Measurements from ENCODE around the gene REXO4. TPM values are rescaled to one million over a fixed set of nuclear protein-coding genes. Genes with fewer than 3 reads are reported as not detected.

REXO4 gene
- total and polyA plus RNA-seq, 2 of the 8 experiments (the other 6 are each of a cell fraction or from before 2014, with no cell fraction given) = 19.1 to 38.3 TPM

DNA sequence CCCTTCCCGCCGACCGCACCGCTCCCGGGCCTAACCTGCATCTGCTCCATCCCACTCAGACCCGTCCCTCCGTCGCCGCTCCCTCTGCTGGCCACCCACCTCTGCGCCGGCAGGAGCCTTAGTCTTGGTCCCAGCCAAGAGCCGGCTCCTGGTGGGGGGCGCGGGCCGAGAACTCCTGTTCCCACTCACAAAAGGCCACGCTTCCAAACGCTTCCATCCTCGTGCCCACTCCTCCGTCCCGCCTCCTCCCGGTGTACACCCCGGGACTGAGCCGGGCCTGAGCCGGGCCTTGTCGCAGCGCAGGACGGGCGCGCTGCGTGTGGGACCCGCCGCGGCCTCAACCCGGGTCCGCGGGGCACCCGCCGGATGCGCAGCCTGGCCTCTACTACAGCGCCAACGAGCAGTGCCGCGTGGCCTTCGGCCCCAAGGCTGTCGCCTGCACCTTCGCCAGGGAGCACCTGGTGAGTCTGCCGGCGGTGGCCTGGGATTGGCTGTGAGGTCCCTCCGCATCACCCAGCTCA, 11.9 kb upstream of the REXO4 start (continued):
- TF ChIP-seq RAD21 (IDR thresholded peaks at IDR 0.05 in 1 of 2, conservative IDR thresholded peaks at IDR 0.05 in 1 of 2; ENCODE audit: low read depth in 2 of 2, low read length in 2 of 2) (peak; percentile 1 to 29; a peak in 2 of 4 replicates), SUZ12 (IDR thresholded peaks at IDR 0.05; ENCODE audit: low read length) (no peak), GABPA (IDR thresholded peaks at IDR 0.05; ENCODE audit: borderline replicate concordance, insufficient read depth, low read length) (peak; percentile 70; the same call in 1 of the 2 replicates), CHD2 (IDR thresholded peaks at IDR 0.05; ENCODE audit: low read length) (no peak), EZH2 (IDR thresholded peaks at IDR 0.05; ENCODE audit: low read depth, low read length, severe bottlenecking) (no peak), BACH1 (IDR thresholded peaks at IDR 0.05; ENCODE audit: low read length) (peak; percentile 23; the same call in 1 of the 2 replicates), RNF2 (IDR thresholded peaks at IDR 0.05; ENCODE audit: borderline replicate concordance, low read depth, low read length, missing control alignments, poor library complexity, severe bottlenecking) (no peak), JUN (IDR thresholded peaks at IDR 0.05; ENCODE audit: low read depth, low read length) (no peak), ASH2L (IDR thresholded peaks at IDR 0.05; ENCODE audit: low read length) (peak; percentile 93), CHD1 (IDR thresholded peaks at IDR 0.05; ENCODE audit: low read depth, low read length) (no peak)
- TF ChIP-seq, protein P1, sequence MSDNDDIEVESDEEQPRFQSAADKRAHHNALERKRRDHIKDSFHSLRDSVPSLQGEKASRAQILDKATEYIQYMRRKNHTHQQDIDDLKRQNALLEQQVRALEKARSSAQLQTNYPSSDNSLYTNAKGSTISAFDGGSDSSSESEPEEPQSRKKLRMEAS (IDR thresholded peaks at IDR 0.05) = peak; percentile 95

Measured in H1 (cell line).